Endothelial cell of umbilical vein (primary cell): Measurements from ENCODE around the gene SLC16A4. TPM values are rescaled to one million over a fixed set of nuclear protein-coding genes. Genes with fewer than 3 reads are reported as not detected.
"Not testable (repeated sequence)": the region's sequence is repeated elsewhere in the genome, so short reads cannot be mapped to it uniquely, and the experiment has no call there.

Source experiments
- Bru-seq: library from RNA; stranded (reverse); fragments of 400-500 nt; gene quantifications from one replicate; lab custom pipeline; 2021; lab: Mats Ljungman, UMichigan
- BruChase-seq, 2 experiments: library from RNA; stranded (reverse); fragments of 400-500 nt; gene quantifications; one replicate each; lab custom pipeline; 2021; lab: Mats Ljungman, UMichigan
- BruUV-seq: library from RNA; stranded (reverse); fragments of 400-500 nt; replicated peaks from 2 replicates; lab custom pipeline; 2021; lab: Mats Ljungman, UMichigan
- CTCF ChIA-PET: fragments of 300-600, 350-600 bp; sonication (Branson Sonifier 250); formaldehyde crosslinking; loops from one replicate; lab custom pipeline; 2021; ENCODE audit warnings: antibody characterized with exemption, inconsistent platforms; lab: Charles Lee
- POLR2A ChIA-PET: fragments of 300-600, 350-600 bp; sonication (Branson Sonifier 250); formaldehyde crosslinking; loops from one replicate; lab custom pipeline; 2021; ENCODE audit warnings: antibody characterized with exemption, inconsistent platforms; lab: Charles Lee
- DNase-seq: peaks from one replicate; pipeline ENCODE4 v3.0.0-alpha.2; 2011; ENCODE audit warnings: low read depth, low spot score
- FAIRE-seq: peaks from 2 replicates; lab custom pipeline; 2011; peaks lifted over from hg19 to GRCh38; lab: Jason Lieb, UNC
- H2AFZ ChIP-seq: 2 replicates; pipeline ENCODE4 v1.6.0; 2012; ENCODE audit warnings: low read depth, low read length, control low read depth, inconsistent platforms
- H3K27ac ChIP-seq: 2 replicates; pipeline ENCODE4 v1.5.1; 2011; ENCODE audit warnings: low read depth, mild to moderate bottlenecking, control low read depth, low read length, moderate library complexity; ENCODE audit not compliant: insufficient read depth
- H3K27me3 ChIP-seq, 2 experiments: 2 replicates each; pipeline versions ENCODE4 v1.6.0 to v1.6.1; 2011; ENCODE audit warnings: low read length in 2 of 2, mixed read lengths in 1 of 2; ENCODE audit not compliant: control insufficient read depth in 2 of 2, insufficient read depth in 2 of 2
- H3K36me3 ChIP-seq, 2 experiments: 2 replicates in 1 of 2; 3 replicates in 1 of 2; pipeline ENCODE4 v1.5.1; 2011; ENCODE audit warnings: low read length in 2 of 2, mild to moderate bottlenecking in 1 of 2, moderate library complexity in 1 of 2; ENCODE audit not compliant: control insufficient read depth in 2 of 2, insufficient read depth in 2 of 2; ENCODE audit errors: extremely low read depth in 1 of 2
- H3K4me1 ChIP-seq: 3 replicates; pipeline ENCODE4 v1.5.1; 2011; ENCODE audit warnings: mild to moderate bottlenecking, low read length; ENCODE audit not compliant: control insufficient read depth, insufficient read depth; ENCODE audit errors: extremely low read depth
- H3K4me2 ChIP-seq: 2 replicates; pipeline ENCODE4 v1.6.1; 2011; ENCODE audit warnings: low read length, control low read depth, mixed read lengths; ENCODE audit not compliant: insufficient read depth
- H3K4me3 ChIP-seq, 3 experiments: fragments of 200-600 bp in 1 of 3; sonication (generic), shearing (Covaris generic) in 1 of 3; replicated peaks in 1 of 3; 2 replicates each; pipeline ENCODE4 v1.5.1; 2011 to 2016; ENCODE audit warnings: control low read depth in 3 of 3, low read length in 3 of 3, mild to moderate bottlenecking in 2 of 3, inconsistent platforms in 1 of 3, low read depth in 1 of 3, moderate library complexity in 1 of 3; ENCODE audit not compliant: insufficient read depth in 1 of 3
- H3K79me2 ChIP-seq: 2 replicates; pipeline ENCODE4 v1.6.0; 2012; ENCODE audit warnings: low read length, inconsistent platforms; ENCODE audit not compliant: control insufficient read depth, insufficient read depth
- H3K9ac ChIP-seq: replicated peaks from 2 replicates; pipeline ENCODE3; 2011; ENCODE audit warnings: low read length, control low read depth; ENCODE audit not compliant: insufficient read depth; ENCODE audit errors: extremely low read depth
- H3K9me1 ChIP-seq: replicated peaks from 3 replicates; pipeline ENCODE4 v1.6.0; 2011; ENCODE audit warnings: mild to moderate bottlenecking, low read length; ENCODE audit not compliant: control insufficient read depth, insufficient read depth; ENCODE audit errors: extremely low read depth
- H3K9me3 ChIP-seq: replicated peaks from 2 replicates; pipeline ENCODE4 v1.5.1; 2012; ENCODE audit warnings: low read length, inconsistent platforms; ENCODE audit not compliant: control insufficient read depth, insufficient read depth
- H4K20me1 ChIP-seq: replicated peaks from 2 replicates; pipeline ENCODE3; 2011; ENCODE audit warnings: mild to moderate bottlenecking, low read length; ENCODE audit not compliant: control insufficient read depth, insufficient read depth; ENCODE audit errors: extremely low read depth
- EZH2 ChIP-seq: IDR thresholded peaks from 2 replicates; pipeline ENCODE4 v1.6.1; 2012; ENCODE audit warnings: borderline replicate concordance, low read depth, mild to moderate bottlenecking, moderate library complexity, low read length, inconsistent platforms; ENCODE audit not compliant: severe bottlenecking
- FOS ChIP-seq: IDR thresholded peaks from 2 replicates; pipeline ENCODE4 v1.6.1; 2011; ENCODE audit warnings: mild to moderate bottlenecking, low read length, moderate library complexity, borderline replicate concordance; ENCODE audit not compliant: insufficient read depth
- GATA2 ChIP-seq: IDR thresholded peaks from 2 replicates; pipeline ENCODE4 v1.7.0; 2011; ENCODE audit warnings: low read depth, mild to moderate bottlenecking, moderate library complexity, mixed read lengths, low read length; ENCODE audit not compliant: insufficient read length, insufficient read depth
- JUN ChIP-seq: IDR thresholded peaks from 2 replicates; pipeline ENCODE4 v1.6.1; 2011; ENCODE audit warnings: borderline replicate concordance, low read depth; ENCODE audit not compliant: insufficient read length, insufficient read depth
- MAX ChIP-seq: IDR thresholded peaks from 2 replicates; pipeline ENCODE4 v1.6.1; 2011; ENCODE audit not compliant: insufficient read depth, insufficient read length
- MYC ChIP-seq: IDR thresholded peaks from one replicate; pipeline ENCODE4 v1.6.1; 2011; ENCODE audit warnings: mild to moderate bottlenecking, low read depth, low read length
- POLR2A ChIP-seq: IDR thresholded peaks from 2 replicates; pipeline ENCODE4 v1.6.1; 2012; ENCODE audit warnings: low read depth, mild to moderate bottlenecking, control low read depth, low read length
- POLR2AphosphoS5 ChIP-seq: IDR thresholded peaks from 2 replicates; pipeline ENCODE4 v1.6.1; 2012; ENCODE audit warnings: low read depth, mild to moderate bottlenecking, control low read depth, low read length, moderate library complexity; ENCODE audit not compliant: insufficient read depth
- dilution Hi-C: fragments of 300-500 bp; cut with MboI; formaldehyde crosslinking; loops from one replicate; pipeline ENCODE4 v1.15.0; 2019; ENCODE audit warnings: low sequenced_read_pairs; ENCODE audit not compliant: extremely low pct_ligation_motif_present
- intact Hi-C: fragments of 100-400 bp; cut with micrococcal nuclease; formaldehyde crosslinking; loops from one replicate; pipeline ENCODE4 v1.10.0; 2022
- long read RNA-seq: library from polyadenylated mRNA; stranded (forward); transcript quantifications from one replicate; pipeline ENCODE4 v2.0.0, GENCODE V29; 2021
- polyA minus RNA-seq, 3 experiments: library from RNA; depleted of rRNA, polyadenylated mRNA; stranded (reverse); fragments of >200 nt; gene quantifications; 1 replicate in 1 of 3; 2 replicates in 2 of 3; pipeline ENCODE4 v1.2.3, GENCODE V29; 2011
- polyA plus RNA-seq, 4 experiments: library from polyadenylated mRNA; depleted of rRNA in 3 of 4; stranded (reverse) in 3 of 4; unstranded in 1 of 4; fragments of >200 nt; gene quantifications; 2 replicates each; pipeline versions ENCODE4 v1.2.1 to v1.2.3, GENCODE V29; 2011 to 2012; ENCODE audit warnings: missing spikeins in 1 of 4
- total RNA-seq: library from RNA; stranded (reverse); gene quantifications from 2 replicates; pipeline ENCODE4 v1.2.3, GENCODE V29; 2021
- TF ChIP-seq, protein P1 (sequence below), 2 donors: IDR thresholded peaks; 1 replicate in 1 of 2; 2 replicates in 1 of 2; pipeline ENCODE4 v1.5.1; 2011; ENCODE audit warnings: low read length in 2 of 2, mild to moderate bottlenecking in 2 of 2, moderate library complexity in 2 of 2, control low read depth in 1 of 2, inconsistent platforms in 1 of 2, low read depth in 1 of 2; ENCODE audit not compliant: insufficient read depth in 1 of 2; ENCODE audit errors: extremely low read depth in 1 of 2

Gene SLC16A4
- total RNA-seq (2.1 and 2.8 TPM in 2 replicates), polyA plus RNA-seq (6.3 and 7.2 TPM in 2 replicates), polyA minus RNA-seq (13.8 and 15.8 TPM in 2 replicates), Bru-seq, nascent RNA (percentile 37 among the genes with signal in this experiment), BruChase-seq, experiment 1, labeled RNA remaining after a 6-hour chase (percentile 37 among the genes with signal in this experiment), BruChase-seq, experiment 2, labeled RNA remaining after a 2-hour chase (percentile 43 among the genes with signal in this experiment)
- 3.4 and 3.9 TPM in 2 replicates for polyA plus RNA-seq (2011; cell fraction: cytosol; rRNA removed)
- polyA plus RNA-seq (2011; cell fraction: nucleus; rRNA removed) = 2.3 and 2.7 TPM in 2 replicates
- polyA plus RNA-seq (2012) = 3.0 and 6.4 TPM in 2 replicates
- polyA minus RNA-seq (2011; cell fraction: cytosol; rRNA and poly(A)+ RNA removed) = not detected
- polyA minus RNA-seq (2011; cell fraction: nucleus; rRNA and poly(A)+ RNA removed) = 2.0 and 4.2 TPM in 2 replicates
- long read RNA-seq, partial matches to known transcripts = 1 of 7 reads
- long read RNA-seq, other reads (novel, unspliced or antisense) = 4 of 7 reads

DNA sequence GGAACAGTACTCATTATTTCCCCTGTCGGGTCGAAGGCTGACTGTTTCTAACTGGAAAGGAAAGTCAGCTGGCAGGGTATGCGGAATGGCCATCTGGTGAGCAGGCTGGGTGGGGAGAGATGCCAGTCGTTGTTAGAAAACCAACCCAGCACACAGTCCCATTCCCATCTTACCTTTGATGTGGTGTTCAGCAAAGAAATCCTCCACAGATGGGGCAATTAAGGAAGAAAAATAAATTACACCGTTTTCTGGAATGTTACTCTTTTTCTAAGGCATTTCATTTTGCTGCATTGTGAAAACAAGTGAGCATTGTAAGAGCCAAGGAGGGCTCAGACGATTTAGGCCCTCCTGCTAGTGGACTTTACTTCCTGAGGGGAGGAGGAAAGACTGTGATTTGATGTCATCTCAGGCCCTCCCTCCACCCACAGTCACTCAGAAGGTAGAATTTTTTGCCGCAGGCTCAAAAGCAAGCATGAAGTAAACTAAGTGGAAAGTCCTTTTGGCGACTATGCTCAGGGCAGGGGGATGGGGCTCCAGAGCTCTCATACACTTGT lies at the start of gene SLC16A4:
Gene SLC16A4, minus strand, starts transcription at position 335 of the 554 bp plus-strand sequence. CDS start 1,703 bp downstream, outside the sequence.
- H3K4me1 ChIP-seq = peaks cover 2% of the 10 kb centered on the region

GRCh38 chr1:110439873-110440272 lies 49.0 kb upstream of the SLC16A4 start:
- FAIRE-seq, dilution Hi-C loops, H3K9me3 ChIP-seq, intact Hi-C loops, H3K4me1 ChIP-seq, H3K4me3 ChIP-seq, POLR2A ChIA-PET, DNase-seq, H3K36me3 ChIP-seq, H4K20me1 ChIP-seq, H3K27ac ChIP-seq, H3K9ac ChIP-seq, H3K79me2 ChIP-seq, BruUV-seq, H3K4me2 ChIP-seq, H3K9me1 ChIP-seq, H2AFZ ChIP-seq: not testable (repeated sequence)
- CTCF ChIA-PET = interaction anchor here (1.4 kb wide), 1 partner anchor 20 kb away, joined by 4 read pairs; no protein-coding TSS in a partner anchor
- peaks cover 9 to 11% of the 10 kb centered on the region in 2 experiments for H3K27me3 ChIP-seq

More for the DNA sequence above, at the start of gene SLC16A4:
- H3K27ac ChIP-seq = no peak within 1 kb of the TSS
- peak within 1 kb of the TSS in 2 of 3 experiments; percentile 11 to 42 for H3K4me3 ChIP-seq
- H3K36me3 ChIP-seq = no peaks in the 10 kb centered on the region
- peak; percentile 57 for DNase-seq
- H4K20me1 ChIP-seq = no peaks in the 10 kb centered on the region
- TF ChIP-seq JUN (no peak), POLR2AphosphoS5 (no peak), GATA2 (no peak), FOS (no peak), MAX (no peak), EZH2 (no peak), MYC (no peak), POLR2A (no peak)
- TF ChIP-seq, protein P1, sequence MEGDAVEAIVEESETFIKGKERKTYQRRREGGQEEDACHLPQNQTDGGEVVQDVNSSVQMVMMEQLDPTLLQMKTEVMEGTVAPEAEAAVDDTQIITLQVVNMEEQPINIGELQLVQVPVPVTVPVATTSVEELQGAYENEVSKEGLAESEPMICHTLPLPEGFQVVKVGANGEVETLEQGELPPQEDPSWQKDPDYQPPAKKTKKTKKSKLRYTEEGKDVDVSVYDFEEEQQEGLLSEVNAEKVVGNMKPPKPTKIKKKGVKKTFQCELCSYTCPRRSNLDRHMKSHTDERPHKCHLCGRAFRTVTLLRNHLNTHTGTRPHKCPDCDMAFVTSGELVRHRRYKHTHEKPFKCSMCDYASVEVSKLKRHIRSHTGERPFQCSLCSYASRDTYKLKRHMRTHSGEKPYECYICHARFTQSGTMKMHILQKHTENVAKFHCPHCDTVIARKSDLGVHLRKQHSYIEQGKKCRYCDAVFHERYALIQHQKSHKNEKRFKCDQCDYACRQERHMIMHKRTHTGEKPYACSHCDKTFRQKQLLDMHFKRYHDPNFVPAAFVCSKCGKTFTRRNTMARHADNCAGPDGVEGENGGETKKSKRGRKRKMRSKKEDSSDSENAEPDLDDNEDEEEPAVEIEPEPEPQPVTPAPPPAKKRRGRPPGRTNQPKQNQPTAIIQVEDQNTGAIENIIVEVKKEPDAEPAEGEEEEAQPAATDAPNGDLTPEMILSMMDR (IDR thresholded peaks at IDR 0.05; ENCODE audit: extremely low read depth in 1 of 2, insufficient read depth in 1 of 2, low read depth in 1 of 2, low read length in 2 of 2) = no peak
- intact Hi-C loops (no loop called here), dilution Hi-C loops (no loop called here)
- peak within 1 kb of the TSS; percentile 55 for H2AFZ ChIP-seq
- H3K27me3 ChIP-seq = no peaks in the 10 kb centered on the region
- no TSS peak for BruUV-seq
- POLR2A ChIA-PET = no interaction called here
- CTCF ChIA-PET = interaction anchor here (0.9 to 1.6 kb wide), 4 partner anchors 70 to 184 kb away, joined by 3 to 5 read pairs (median 3); no protein-coding TSS in a partner anchor
- H3K79me2 ChIP-seq = no peaks in the 10 kb centered on the region
- no peak within 1 kb of the TSS for H3K9ac ChIP-seq
- no peaks in the 10 kb centered on the region for H3K9me3 ChIP-seq
- peak; percentile 55 for FAIRE-seq
- peak within 1 kb of the TSS; percentile 17 for H3K4me2 ChIP-seq
- no peaks in the 10 kb centered on the region for H3K9me1 ChIP-seq
